Esophagus muscularis mucosa (tissue), 4 donors: Measurements from ENCODE around the gene HABP2.

Source experiments
- CTCF ChIP-seq, 3 experiments: fragments of 200-600 bp in 2 of 3; fragments of 450-650 bp in 1 of 3; sonication (generic) in 2 of 3; IDR thresholded peaks; one replicate each; pipeline ENCODE4 v1.5.1; 2017 to 2019; ENCODE audit warnings: antibody characterized with exemption in 3 of 3, mild to moderate bottlenecking in 2 of 3, moderate library complexity in 1 of 3
- EP300 ChIP-seq: sonication (generic); formaldehyde crosslinking; IDR thresholded peaks from one replicate; pipeline ENCODE4 v1.6.1; 2017; ENCODE audit warnings: antibody characterized with exemption
- POLR2A ChIP-seq: fragments of 450-650 bp; IDR thresholded peaks from one replicate; pipeline ENCODE4 v1.6.1; 2017; ENCODE audit warnings: antibody characterized with exemption, moderate library complexity, mild to moderate bottlenecking, low read depth

- no peak for TF ChIP-seq CTCF (IDR thresholded peaks at IDR 0.05)
- no peak for TF ChIP-seq POLR2A
- TF ChIP-seq EP300 = no peak
Measured at GRCh38 chr10:113540845-113541548, 11.9 kb upstream of the HABP2 start.
